ENCODE measurements around the gene DSTN.

DNA sequence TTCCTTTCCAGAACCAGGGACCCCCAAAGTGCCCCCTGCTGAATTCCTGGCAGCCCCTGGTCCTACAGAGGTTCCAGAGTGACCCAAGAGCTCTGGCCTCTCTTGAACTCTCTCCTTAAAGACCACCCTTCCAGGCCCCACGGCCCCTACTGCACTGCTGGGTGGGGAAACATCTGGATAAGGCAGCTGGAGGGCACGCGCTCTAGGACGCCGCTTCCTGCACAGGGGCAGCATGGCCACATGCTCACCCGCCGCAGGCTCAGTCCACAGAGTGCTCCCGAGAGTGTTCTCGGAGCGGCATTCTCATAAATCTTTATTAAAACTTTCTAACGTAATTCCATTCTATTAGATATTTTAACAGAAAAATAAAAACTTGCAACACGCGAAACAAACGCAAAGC, 75.1 kb downstream of the DSTN start:
- TF ChIP-seq POLR2A (IDR thresholded peaks at IDR 0.05) (no peak), POLR2AphosphoS5 (IDR thresholded peaks at IDR 0.05) (no peak)
- TF ChIP-seq, protein P1, sequence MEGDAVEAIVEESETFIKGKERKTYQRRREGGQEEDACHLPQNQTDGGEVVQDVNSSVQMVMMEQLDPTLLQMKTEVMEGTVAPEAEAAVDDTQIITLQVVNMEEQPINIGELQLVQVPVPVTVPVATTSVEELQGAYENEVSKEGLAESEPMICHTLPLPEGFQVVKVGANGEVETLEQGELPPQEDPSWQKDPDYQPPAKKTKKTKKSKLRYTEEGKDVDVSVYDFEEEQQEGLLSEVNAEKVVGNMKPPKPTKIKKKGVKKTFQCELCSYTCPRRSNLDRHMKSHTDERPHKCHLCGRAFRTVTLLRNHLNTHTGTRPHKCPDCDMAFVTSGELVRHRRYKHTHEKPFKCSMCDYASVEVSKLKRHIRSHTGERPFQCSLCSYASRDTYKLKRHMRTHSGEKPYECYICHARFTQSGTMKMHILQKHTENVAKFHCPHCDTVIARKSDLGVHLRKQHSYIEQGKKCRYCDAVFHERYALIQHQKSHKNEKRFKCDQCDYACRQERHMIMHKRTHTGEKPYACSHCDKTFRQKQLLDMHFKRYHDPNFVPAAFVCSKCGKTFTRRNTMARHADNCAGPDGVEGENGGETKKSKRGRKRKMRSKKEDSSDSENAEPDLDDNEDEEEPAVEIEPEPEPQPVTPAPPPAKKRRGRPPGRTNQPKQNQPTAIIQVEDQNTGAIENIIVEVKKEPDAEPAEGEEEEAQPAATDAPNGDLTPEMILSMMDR (IDR thresholded peaks at IDR 0.05), result no peak

All from breast epithelium (tissue), 3 donors.